ENCODE results near the gene AFAP1L1.

Gene AFAP1L1

DNA sequence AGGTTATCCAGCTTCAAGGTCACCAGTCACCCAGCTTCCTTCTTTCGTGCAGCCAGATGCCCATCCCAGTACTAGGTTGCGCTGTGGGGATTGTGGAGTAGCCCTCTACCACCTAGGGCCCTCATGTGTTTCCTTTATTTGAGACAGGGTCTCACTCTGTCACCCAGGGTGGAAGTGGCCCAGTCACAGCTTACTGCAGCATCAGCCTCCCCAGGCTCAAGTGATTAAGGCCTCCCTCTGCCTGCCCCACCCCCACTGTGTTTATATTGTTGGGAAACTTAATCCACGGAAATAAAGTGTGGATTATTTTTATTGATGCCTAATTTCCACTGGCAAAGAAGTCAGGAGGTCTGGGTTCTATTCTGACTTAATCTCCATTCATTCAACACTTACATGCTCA lies 103.1 kb downstream of the AFAP1L1 start:
- WGBS, result 95% methylated on average over 2 of the region's 3 CpGs
- Histone ChIP-seq H3K9ac (ENCODE audit: low read length) (no peak overlapping the region), H4K8ac (ENCODE audit: low read length) (no peak overlapping the region), H3K36me3 (ENCODE audit: control insufficient read depth in 1 of 2, insufficient read depth in 2 of 2, low read depth in 1 of 2, low read length in 2 of 2) (no peaks in the 10 kb centered on the region), H2BK120ac (ENCODE audit: low read depth, low read length) (no peak overlapping the region), H2AFZ (ENCODE audit: low read depth, low read length) (no peak overlapping the region), H3K4me1 (ENCODE audit: control insufficient read depth, insufficient read depth, low read depth, low read length) (no peaks in the 10 kb centered on the region), H3K79me1 (replicated peaks; ENCODE audit: low read length, poor library complexity, severe bottlenecking) (no peaks in the 10 kb centered on the region), H3K27ac (ENCODE audit: low read length, poor library complexity, severe bottlenecking) (no peak overlapping the region), H2BK5ac (ENCODE audit: low read depth, low read length, poor library complexity, severe bottlenecking) (no peak overlapping the region), H3K27me3 (ENCODE audit: control insufficient read depth in 1 of 2, insufficient read depth in 1 of 2, low read length in 2 of 2) (peaks cover 4 to 24% of the 10 kb centered on the region in 2 experiments), H3K9me3 (ENCODE audit: control insufficient read depth, low read length) (no peaks in the 10 kb centered on the region), H2BK12ac (ENCODE audit: low read length in 2 of 2) (peak overlapping the region in 1 of 2 experiments; percentile 30), H2BK15ac (ENCODE audit: low read depth, poor library complexity, severe bottlenecking) (no peak overlapping the region), H3K4me2 (ENCODE audit: low read length, poor library complexity, severe bottlenecking) (no peak overlapping the region), H3K14ac (ENCODE audit: low read length in 2 of 2) (no peak overlapping the region), H3K18ac (ENCODE audit: low read depth in 1 of 2, low read length in 2 of 2) (no peak overlapping the region), H3K4me3 (ENCODE audit: insufficient read depth in 1 of 2, low read depth in 1 of 2, low read length in 2 of 2) (no peak overlapping the region), H4K91ac (ENCODE audit: low read length) (no peak overlapping the region), H3K4ac (ENCODE audit: low read depth in 1 of 2, low read length in 2 of 2) (no peak overlapping the region), H3K23ac (ENCODE audit: low read length in 2 of 2) (no peak overlapping the region), H2AK5ac (ENCODE audit: low read length, severe bottlenecking) (no peak overlapping the region)
- DNase-seq, result no peak

GRCh38 chr5:149375434-149375833 lies 103.8 kb downstream of the AFAP1L1 start:
- 94% methylated on average over 6 of the region's 6 CpGs for WGBS
- H2BK120ac ChIP-seq (ENCODE audit: low read depth, low read length), result no peak overlapping the region
- no peak overlapping the region for H3K27ac ChIP-seq (ENCODE audit: low read length, poor library complexity, severe bottlenecking)
- no peak overlapping the region for H3K4me2 ChIP-seq (ENCODE audit: low read length, poor library complexity, severe bottlenecking)
- no peak overlapping the region for H4K91ac ChIP-seq (ENCODE audit: low read length)
- H3K36me3 ChIP-seq (ENCODE audit: control insufficient read depth in 1 of 2, insufficient read depth in 2 of 2, low read depth in 1 of 2, low read length in 2 of 2), result no peaks in the 10 kb centered on the region
- no peaks in the 10 kb centered on the region for H3K79me1 ChIP-seq (replicated peaks; ENCODE audit: low read length, poor library complexity, severe bottlenecking)
- H3K23ac ChIP-seq (ENCODE audit: low read length in 2 of 2), result no peak overlapping the region
- no peak overlapping the region for H4K8ac ChIP-seq (ENCODE audit: low read length)
- no peak overlapping the region for H2BK15ac ChIP-seq (ENCODE audit: low read depth, poor library complexity, severe bottlenecking)
- H2BK12ac ChIP-seq (ENCODE audit: low read length in 2 of 2), result no peak overlapping the region
- no peak overlapping the region for H3K14ac ChIP-seq (ENCODE audit: low read length in 2 of 2)
- no peak overlapping the region for H3K9ac ChIP-seq (ENCODE audit: low read length)
- H2AK5ac ChIP-seq (ENCODE audit: low read length, severe bottlenecking), result no peak overlapping the region
- H3K27me3 ChIP-seq (ENCODE audit: control insufficient read depth in 1 of 2, insufficient read depth in 1 of 2, low read length in 2 of 2), result peaks cover 4 to 26% of the 10 kb centered on the region in 2 experiments
- no peak for DNase-seq
- no peak overlapping the region for H3K18ac ChIP-seq (ENCODE audit: low read depth in 1 of 2, low read length in 2 of 2)
- H3K4me3 ChIP-seq (ENCODE audit: insufficient read depth in 1 of 2, low read depth in 1 of 2, low read length in 2 of 2), result no peak overlapping the region
- H3K4ac ChIP-seq (ENCODE audit: low read depth in 1 of 2, low read length in 2 of 2), result no peak overlapping the region
- no peaks in the 10 kb centered on the region for H3K4me1 ChIP-seq (ENCODE audit: control insufficient read depth, insufficient read depth, low read depth, low read length)
- H2AFZ ChIP-seq (ENCODE audit: low read depth, low read length), result no peak overlapping the region
- H3K9me3 ChIP-seq (ENCODE audit: control insufficient read depth, low read length), result no peaks in the 10 kb centered on the region
- H2BK5ac ChIP-seq (ENCODE audit: low read depth, low read length, poor library complexity, severe bottlenecking), result no peak overlapping the region

DNA sequence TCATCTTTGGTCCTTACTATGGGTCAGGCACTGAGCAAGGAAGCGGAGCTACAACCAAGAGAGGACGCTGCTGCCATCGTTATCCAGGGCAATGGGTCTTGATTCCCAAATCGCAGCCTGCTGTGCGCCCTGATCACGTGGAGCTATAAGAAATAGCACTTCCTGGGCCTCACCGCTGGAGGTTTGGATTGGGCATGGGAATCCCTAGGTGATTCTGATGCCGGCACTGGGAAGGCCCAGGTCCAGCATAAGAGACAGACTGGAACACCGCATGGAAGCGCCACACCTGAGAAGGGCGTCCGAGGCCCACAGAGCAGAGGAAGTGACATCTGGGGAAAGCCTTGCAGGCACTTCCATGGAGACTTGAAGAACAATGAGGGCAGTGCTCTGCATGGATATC lies 104.4 kb downstream of the AFAP1L1 start:
- H2BK120ac ChIP-seq (ENCODE audit: low read depth, low read length), result peak overlapping the region; percentile 66
- 96% methylated on average over 12 of the region's 12 CpGs for WGBS
- H3K4me3 ChIP-seq (ENCODE audit: insufficient read depth in 1 of 2, low read depth in 1 of 2, low read length in 2 of 2), result no peak overlapping the region
- peak overlapping the region in 1 of 2 experiments; percentile 88 for H2BK12ac ChIP-seq (ENCODE audit: low read length in 2 of 2)
- H3K4me2 ChIP-seq (ENCODE audit: low read length, poor library complexity, severe bottlenecking), result no peak overlapping the region
- peak overlapping the region; percentile 56 for H2BK15ac ChIP-seq (ENCODE audit: low read depth, poor library complexity, severe bottlenecking)
- no peak overlapping the region for H3K27ac ChIP-seq (ENCODE audit: low read length, poor library complexity, severe bottlenecking)
- H3K18ac ChIP-seq (ENCODE audit: low read depth in 1 of 2, low read length in 2 of 2), result peak overlapping the region in 1 of 2 experiments; percentile 13
- H2BK5ac ChIP-seq (ENCODE audit: low read depth, low read length, poor library complexity, severe bottlenecking), result no peak overlapping the region
- peaks cover 4 to 26% of the 10 kb centered on the region in 2 experiments for H3K27me3 ChIP-seq (ENCODE audit: control insufficient read depth in 1 of 2, insufficient read depth in 1 of 2, low read length in 2 of 2)
- no peak overlapping the region for H2AFZ ChIP-seq (ENCODE audit: low read depth, low read length)
- H3K36me3 ChIP-seq (ENCODE audit: control insufficient read depth in 1 of 2, insufficient read depth in 2 of 2, low read depth in 1 of 2, low read length in 2 of 2), result no peaks in the 10 kb centered on the region
- DNase-seq, result no peak
- no peak overlapping the region for H3K4ac ChIP-seq (ENCODE audit: low read depth in 1 of 2, low read length in 2 of 2)
- peak overlapping the region; percentile 72 for H4K91ac ChIP-seq (ENCODE audit: low read length)
- H3K79me1 ChIP-seq (replicated peaks; ENCODE audit: low read length, poor library complexity, severe bottlenecking), result no peaks in the 10 kb centered on the region
- H3K4me1 ChIP-seq (ENCODE audit: control insufficient read depth, insufficient read depth, low read depth, low read length), result no peaks in the 10 kb centered on the region
- no peak overlapping the region for H2AK5ac ChIP-seq (ENCODE audit: low read length, severe bottlenecking)
- H3K14ac ChIP-seq (ENCODE audit: low read length in 2 of 2), result no peak overlapping the region
- no peaks in the 10 kb centered on the region for H3K9me3 ChIP-seq (ENCODE audit: control insufficient read depth, low read length)
- no peak overlapping the region for H3K9ac ChIP-seq (ENCODE audit: low read length)
- no peak overlapping the region for H4K8ac ChIP-seq (ENCODE audit: low read length)
- no peak overlapping the region for H3K23ac ChIP-seq (ENCODE audit: low read length in 2 of 2)

- peak overlapping the region; percentile 58 for H4K91ac ChIP-seq (ENCODE audit: low read length)
- H3K9me3 ChIP-seq (ENCODE audit: control insufficient read depth, low read length), result no peaks in the 10 kb centered on the region
- H2BK120ac ChIP-seq (ENCODE audit: low read depth, low read length), result no peak overlapping the region
- H3K27me3 ChIP-seq (ENCODE audit: control insufficient read depth in 1 of 2, insufficient read depth in 1 of 2, low read length in 2 of 2), result peaks cover 2 to 22% of the 10 kb centered on the region in 2 experiments
- DNase-seq, result no peak
- no peak overlapping the region for H3K4me2 ChIP-seq (ENCODE audit: low read length, poor library complexity, severe bottlenecking)
- H3K23ac ChIP-seq (ENCODE audit: low read length in 2 of 2), result no peak overlapping the region
- no peak overlapping the region for H2BK5ac ChIP-seq (ENCODE audit: low read depth, low read length, poor library complexity, severe bottlenecking)
- H3K4ac ChIP-seq (ENCODE audit: low read depth in 1 of 2, low read length in 2 of 2), result peak overlapping the region in 1 of 2 experiments; percentile 30
- WGBS, result 91% methylated on average over 6 of the region's 7 CpGs
- H3K14ac ChIP-seq (ENCODE audit: low read length in 2 of 2), result no peak overlapping the region
- H3K79me1 ChIP-seq (replicated peaks; ENCODE audit: low read length, poor library complexity, severe bottlenecking), result no peaks in the 10 kb centered on the region
- peak overlapping the region; percentile 8 to 69 for H2BK12ac ChIP-seq (ENCODE audit: low read length in 2 of 2)
- H2AFZ ChIP-seq (ENCODE audit: low read depth, low read length), result no peak overlapping the region
- no peaks in the 10 kb centered on the region for H3K36me3 ChIP-seq (ENCODE audit: control insufficient read depth in 1 of 2, insufficient read depth in 2 of 2, low read depth in 1 of 2, low read length in 2 of 2)
- H3K4me1 ChIP-seq (ENCODE audit: control insufficient read depth, insufficient read depth, low read depth, low read length), result peaks cover 2% of the 10 kb centered on the region
- no peak overlapping the region for H2AK5ac ChIP-seq (ENCODE audit: low read length, severe bottlenecking)
- H3K4me3 ChIP-seq (ENCODE audit: insufficient read depth in 1 of 2, low read depth in 1 of 2, low read length in 2 of 2), result no peak overlapping the region
- no peak overlapping the region for H3K9ac ChIP-seq (ENCODE audit: low read length)
- H3K18ac ChIP-seq (ENCODE audit: low read depth in 1 of 2, low read length in 2 of 2), result no peak overlapping the region
- peak overlapping the region; percentile 73 for H2BK15ac ChIP-seq (ENCODE audit: low read depth, poor library complexity, severe bottlenecking)
- H3K27ac ChIP-seq (ENCODE audit: low read length, poor library complexity, severe bottlenecking), result no peak overlapping the region
- no peak overlapping the region for H4K8ac ChIP-seq (ENCODE audit: low read length)
Observed at GRCh38 chr5:149376711-149377447, 105.2 kb downstream of the AFAP1L1 start.
